Activated naive CD4-positive, alpha-beta T cell treated with anti-CD3 and anti-CD28 coated beads for 36 hours (primary cell): ENCODE data around the gene IGSF8. TPM values are rescaled to one million over a fixed set of nuclear protein-coding genes. Genes with fewer than 3 reads are reported as not detected.
"Not testable (repeated sequence)": the region's sequence is repeated elsewhere in the genome, so short reads cannot be mapped to it uniquely, and the experiment has no call there.

Experiments used
- CTCF ChIA-PET: fragments of 350-600 bp; sonication (Branson Sonifier 250); formaldehyde crosslinking; loops from one replicate; lab custom pipeline; 2021; ENCODE audit warnings: antibody characterized with exemption; lab: Charles Lee
- DNase-seq: peaks from one replicate; pipeline ENCODE4 v3.0.0-alpha.2; 2020
- H3K27ac Mint-ChIP-seq: one replicate; pipeline ENCODE4 v1.8.0; 2021; ENCODE audit warnings: mild to moderate bottlenecking, mixed read lengths
- H3K27me3 Mint-ChIP-seq: one replicate; pipeline ENCODE4 v1.8.0; 2021; ENCODE audit warnings: low read depth, mixed read lengths
- H3K36me3 Mint-ChIP-seq: one replicate; pipeline ENCODE4 v1.8.0; 2021; ENCODE audit warnings: low read depth, mixed read lengths
- H3K4me1 Mint-ChIP-seq: one replicate; pipeline ENCODE4 v1.8.0; 2021; ENCODE audit warnings: low read depth, mixed read lengths
- H3K4me3 Mint-ChIP-seq: one replicate; pipeline ENCODE4 v1.8.0; 2021; ENCODE audit warnings: mild to moderate bottlenecking, moderate library complexity, mixed read lengths
- H3K9me3 Mint-ChIP-seq: one replicate; pipeline ENCODE4 v1.8.0; 2021; ENCODE audit warnings: mixed read lengths
- intact Hi-C: fragments of 100-400 bp; cut with micrococcal nuclease; formaldehyde crosslinking; loops from one replicate; pipeline ENCODE4 v1.15.1; 2023
- total RNA-seq, 2 experiments: library from RNA; stranded (reverse); gene quantifications; one replicate each; pipeline ENCODE4 v1.2.3, GENCODE V29; 2021

The IGSF8 gene
- total RNA-seq, 2 experiments from 2014 or later, result 22.2 to 24.7 TPM

- CTCF ChIA-PET, result interaction anchor here (0.5 kb wide), 1 partner anchor 771 kb away, joined by 6 read pairs; no protein-coding TSS in a partner anchor
- no peak overlapping the region for H3K27ac Mint-ChIP-seq
- no peaks in the 10 kb centered on the region for H3K36me3 Mint-ChIP-seq
- no peak overlapping the region for H3K4me3 Mint-ChIP-seq
- H3K9me3 Mint-ChIP-seq, result no peaks in the 10 kb centered on the region
- H3K4me1 Mint-ChIP-seq, result no peaks in the 10 kb centered on the region
- DNase-seq, result no peak
- intact Hi-C loops, result no loop called here
- H3K27me3 Mint-ChIP-seq, result no peaks in the 10 kb centered on the region
These were observed 35.8 kb upstream of the IGSF8 start for GRCh38 chr1:160133990-160134770.

- Mint-ChIP-seq H3K4me1 (no peaks in the 10 kb centered on the region), H3K9me3 (no peaks in the 10 kb centered on the region), H3K4me3 (no peak overlapping the region), H3K36me3 (no peaks in the 10 kb centered on the region), H3K27me3 (no peaks in the 10 kb centered on the region), H3K27ac (no peak overlapping the region)
- intact Hi-C loops, result no loop called here
- CTCF ChIA-PET, result interaction anchor here (0.6 to 1.7 kb wide), 3 partner anchors 53 to 121 kb away, joined by 3 to 7 read pairs (median 5); no protein-coding TSS in a partner anchor
- no peak for DNase-seq
These were observed 33.6 kb upstream of the IGSF8 start for GRCh38 chr1:160131803-160132565.

- no peak overlapping the region for H3K27ac Mint-ChIP-seq
- DNase-seq, result no peak
- intact Hi-C loops, result no loop called here
- no peaks in the 10 kb centered on the region for H3K4me1 Mint-ChIP-seq
- H3K27me3 Mint-ChIP-seq, result no peaks in the 10 kb centered on the region
- H3K9me3 Mint-ChIP-seq, result no peaks in the 10 kb centered on the region
- no peak overlapping the region for H3K4me3 Mint-ChIP-seq
- no peaks in the 10 kb centered on the region for H3K36me3 Mint-ChIP-seq
- CTCF ChIA-PET, result interaction anchor here (1.7 kb wide), 1 partner anchor 52 kb away, joined by 5 read pairs; no protein-coding TSS in a partner anchor
These were observed 32.5 kb upstream of the IGSF8 start for GRCh38 chr1:160130939-160131338.

GRCh38 chr1:160130486-160130885 lies 32.1 kb upstream of the IGSF8 start:
- DNase-seq, result no peak
- Mint-ChIP-seq H3K27ac (no peak overlapping the region), H3K4me1 (no peaks in the 10 kb centered on the region), H3K27me3 (no peaks in the 10 kb centered on the region), H3K9me3 (no peaks in the 10 kb centered on the region), H3K36me3 (no peaks in the 10 kb centered on the region), H3K4me3 (no peak overlapping the region)
- CTCF ChIA-PET, result interaction anchor here (1.8 kb wide), 1 partner anchor 45 kb away, joined by 6 read pairs; no protein-coding TSS in a partner anchor
- intact Hi-C loops, result no loop called here

GRCh38 chr1:160129966-160130365 lies 31.5 kb upstream of the IGSF8 start:
- H3K4me3 Mint-ChIP-seq, result no peak overlapping the region

GRCh38 chr1:160129558-160129957 lies 31.1 kb upstream of the IGSF8 start:
- intact Hi-C loops, result no loop called here
- H3K4me1 Mint-ChIP-seq, result no peaks in the 10 kb centered on the region
- no peaks in the 10 kb centered on the region for H3K36me3 Mint-ChIP-seq
- no peaks in the 10 kb centered on the region for H3K9me3 Mint-ChIP-seq
- H3K27me3 Mint-ChIP-seq, result no peaks in the 10 kb centered on the region
- no peak overlapping the region for H3K27ac Mint-ChIP-seq
- CTCF ChIA-PET, result interaction anchor here (0.6 to 1.8 kb wide), 2 partner anchors 44 to 83 kb away, joined by 4 to 6 read pairs; no protein-coding TSS in a partner anchor
- H3K4me3 Mint-ChIP-seq, result no peak overlapping the region
- DNase-seq, result no peak

More at GRCh38 chr1:160129966-160130365, 31.5 kb upstream of the IGSF8 start:
- Mint-ChIP-seq H3K27ac (no peak overlapping the region), H3K36me3 (no peaks in the 10 kb centered on the region), H3K4me1 (no peaks in the 10 kb centered on the region), H3K27me3 (no peaks in the 10 kb centered on the region), H3K9me3 (no peaks in the 10 kb centered on the region)
- no peak for DNase-seq
- intact Hi-C loops, result no loop called here
- CTCF ChIA-PET, result interaction anchor here (1.8 kb wide), 1 partner anchor 44 kb away, joined by 6 read pairs; no protein-coding TSS in a partner anchor

GRCh38 chr1:160129046-160129445 lies 30.6 kb upstream of the IGSF8 start:
- H3K36me3 Mint-ChIP-seq, result no peaks in the 10 kb centered on the region
- no peaks in the 10 kb centered on the region for H3K27me3 Mint-ChIP-seq
- CTCF ChIA-PET, result interaction anchor here (0.6 to 1.8 kb wide), 2 partner anchors 43 to 83 kb away, joined by 4 to 6 read pairs; no protein-coding TSS in a partner anchor
- no peaks in the 10 kb centered on the region for H3K4me1 Mint-ChIP-seq
- no peak for DNase-seq
- intact Hi-C loops, result no loop called here
- no peak overlapping the region for H3K4me3 Mint-ChIP-seq
- H3K9me3 Mint-ChIP-seq, result no peaks in the 10 kb centered on the region
- no peak overlapping the region for H3K27ac Mint-ChIP-seq

GRCh38 chr1:160128636-160129035 lies 30.2 kb upstream of the IGSF8 start:
- DNase-seq, result no peak
- CTCF ChIA-PET, result no interaction called here
- no peaks in the 10 kb centered on the region for H3K9me3 Mint-ChIP-seq
- no peaks in the 10 kb centered on the region for H3K27me3 Mint-ChIP-seq
- no peaks in the 10 kb centered on the region for H3K4me1 Mint-ChIP-seq
- H3K4me3 Mint-ChIP-seq, result no peak overlapping the region
- H3K27ac Mint-ChIP-seq, result no peak overlapping the region
- intact Hi-C loops, result no loop called here
- no peaks in the 10 kb centered on the region for H3K36me3 Mint-ChIP-seq

- H3K36me3 Mint-ChIP-seq, result no peaks in the 10 kb centered on the region
- H3K27me3 Mint-ChIP-seq, result no peaks in the 10 kb centered on the region
- CTCF ChIA-PET, result interaction anchor here (0.5 to 1.1 kb wide), 3 partner anchors 10 to 129 kb away, joined by 3 to 4 read pairs (median 3); no protein-coding TSS in a partner anchor
- no peak overlapping the region for H3K27ac Mint-ChIP-seq
- DNase-seq, result no peak
- intact Hi-C loops, result no loop called here
- no peak overlapping the region for H3K4me3 Mint-ChIP-seq
- no peaks in the 10 kb centered on the region for H3K9me3 Mint-ChIP-seq
- H3K4me1 Mint-ChIP-seq, result no peaks in the 10 kb centered on the region
These were observed 29.6 kb upstream of the IGSF8 start for GRCh38 chr1:160127865-160128523.

GRCh38 chr1:160127381-160127780 lies 29.0 kb upstream of the IGSF8 start:
- H3K36me3 Mint-ChIP-seq, result no peaks in the 10 kb centered on the region
- DNase-seq, result no peak
- H3K27me3 Mint-ChIP-seq, result no peaks in the 10 kb centered on the region
- no peaks in the 10 kb centered on the region for H3K9me3 Mint-ChIP-seq
- CTCF ChIA-PET, result interaction anchor here (0.9 to 1.1 kb wide), 2 partner anchors 11 to 130 kb away, joined by 3 to 4 read pairs; no protein-coding TSS in a partner anchor
- no peak overlapping the region for H3K4me3 Mint-ChIP-seq
- H3K27ac Mint-ChIP-seq, result no peak overlapping the region
- intact Hi-C loops, result no loop called here
- H3K4me1 Mint-ChIP-seq, result no peaks in the 10 kb centered on the region

GRCh38 chr1:160126342-160126741 lies 27.9 kb upstream of the IGSF8 start:
- H3K4me1 Mint-ChIP-seq, intact Hi-C loops, H3K4me3 Mint-ChIP-seq, H3K27me3 Mint-ChIP-seq, H3K27ac Mint-ChIP-seq, DNase-seq, H3K36me3 Mint-ChIP-seq, H3K9me3 Mint-ChIP-seq: not testable (repeated sequence)
- CTCF ChIA-PET, result interaction anchor here (0.9 kb wide), 1 partner anchor 41 kb away, joined by 3 read pairs; no protein-coding TSS in a partner anchor

- Mint-ChIP-seq H3K9me3 (no peaks in the 10 kb centered on the region), H3K27ac (no peak overlapping the region), H3K36me3 (no peaks in the 10 kb centered on the region), H3K27me3 (no peaks in the 10 kb centered on the region), H3K4me3 (no peak overlapping the region), H3K4me1 (no peaks in the 10 kb centered on the region)
- intact Hi-C loops, result no loop called here
- CTCF ChIA-PET, result interaction anchor here (0.9 kb wide), 1 partner anchor 40 kb away, joined by 3 read pairs; no protein-coding TSS in a partner anchor
- DNase-seq, result no peak
These were observed 27.3 kb upstream of the IGSF8 start for GRCh38 chr1:160125746-160126145.
